Calu3 (cell line): Measurements from ENCODE around the gene PVRIG. TPM values are rescaled to one million over a fixed set of nuclear protein-coding genes. Genes with fewer than 3 reads are reported as not detected.
A peak's percentile ranks its signal among the peaks of the same experiment; 100 is the strongest.
"Not testable (repeated sequence)": the region's sequence is repeated elsewhere in the genome, so short reads cannot be mapped to it uniquely, and the experiment has no call there.

ENCODE experiments used
- BruUV-seq: library from RNA; stranded (reverse); fragments of 400-500 nt; replicated peaks from 2 replicates; lab custom pipeline; 2021; lab: Mats Ljungman, UMichigan
- CTCF ChIA-PET: fragments of 300-600 bp; sonication (Branson Sonifier 250); formaldehyde crosslinking; loops from one replicate; lab custom pipeline; 2022; ENCODE audit warnings: antibody characterized with exemption; lab: Charles Lee
- DNase-seq: peaks from one replicate; pipeline ENCODE4 v3.0.0; 2022
- H3K27ac Mint-ChIP-seq: one replicate; pipeline ENCODE4 v1.8.0; 2022; ENCODE audit warnings: mixed read lengths; ENCODE audit not compliant: unreplicated experiment
- H3K27me3 Mint-ChIP-seq: one replicate; pipeline ENCODE4 v1.8.0; 2022; ENCODE audit warnings: mixed read lengths; ENCODE audit not compliant: unreplicated experiment
- H3K36me3 Mint-ChIP-seq: one replicate; pipeline ENCODE4 v1.8.0; 2022; ENCODE audit warnings: mild to moderate bottlenecking, moderate library complexity, mixed read lengths; ENCODE audit not compliant: insufficient read depth, unreplicated experiment
- H3K4me1 Mint-ChIP-seq: one replicate; pipeline ENCODE4 v1.8.0; 2022; ENCODE audit warnings: mild to moderate bottlenecking, low read depth, mixed read lengths; ENCODE audit not compliant: unreplicated experiment
- H3K4me3 Mint-ChIP-seq: one replicate; pipeline ENCODE4 v1.8.0; 2022; ENCODE audit warnings: mild to moderate bottlenecking, low read depth, moderate library complexity, mixed read lengths; ENCODE audit not compliant: unreplicated experiment
- H3K9me3 Mint-ChIP-seq: one replicate; pipeline ENCODE4 v1.8.0; 2022; ENCODE audit warnings: low read depth, mixed read lengths; ENCODE audit not compliant: unreplicated experiment
- CTCF ChIP-seq: fragments of 200-600 bp; IDR thresholded peaks from one replicate; pipeline ENCODE4 v1.8.0; 2022; ENCODE audit warnings: antibody characterized with exemption; ENCODE audit not compliant: unreplicated experiment
- intact Hi-C: fragments of 100-400 bp; cut with micrococcal nuclease; formaldehyde crosslinking; loops from one replicate; pipeline ENCODE4 v1.10.0; 2022; ENCODE audit not compliant: unreplicated experiment
- total RNA-seq: library from RNA; stranded (reverse); gene quantifications from 2 replicates; pipeline ENCODE4 v1.2.3, GENCODE V29; 2022

PVRIG gene
- total RNA-seq, 1 experiment from 2014 or later, result not detected

- intact Hi-C loops, result no loop called here
These were observed 42.4 kb upstream of the PVRIG start, which contains the start of the genes GPC2 and STAG3 for GRCh38 chr7:100177045-100178001. Gene GPC2, minus strand, starts transcription at chr7:100177381. Its CDS starts 182 bp downstream, at chr7:100177199. Gene STAG3, plus strand, starts transcription at chr7:100177918. Its CDS starts 2,639 bp downstream, at chr7:100180557.

GRCh38 chr7:100180084-100180483, 39.7 kb upstream of the PVRIG start:
- peaks cover 29% of the 10 kb centered on the region for H3K27me3 Mint-ChIP-seq
- H3K9me3 Mint-ChIP-seq, H3K36me3 Mint-ChIP-seq, H3K27ac Mint-ChIP-seq, BruUV-seq, DNase-seq, H3K4me1 Mint-ChIP-seq, H3K4me3 Mint-ChIP-seq, CTCF ChIA-PET, intact Hi-C loops: not testable (repeated sequence)

More at GRCh38 chr7:100177045-100178001, 42.4 kb upstream of the PVRIG start, which contains the start of the genes GPC2 and STAG3:
- H3K4me3 Mint-ChIP-seq, result peak within 1 kb of the TSS; percentile 62
- DNase-seq, result peak; percentile 96
- no TSS peak for BruUV-seq
- no peak for TF ChIP-seq CTCF
- peaks cover 51% of the 10 kb centered on the region for H3K27me3 Mint-ChIP-seq
- CTCF ChIA-PET, result interaction anchor here (0.6 to 0.8 kb wide), 4 partner anchors 28 to 174 kb away, joined by 3 to 4 read pairs (median 3); partner anchors contain the start of gene LAMTOR4
- no peaks in the 10 kb centered on the region for H3K9me3 Mint-ChIP-seq
- peaks cover 5% of the 10 kb centered on the region for H3K4me1 Mint-ChIP-seq
- H3K27ac Mint-ChIP-seq, result no peak within 1 kb of the TSS
- H3K36me3 Mint-ChIP-seq, result no peaks in the 10 kb centered on the region

- CTCF ChIA-PET, H3K4me3 Mint-ChIP-seq, H3K4me1 Mint-ChIP-seq, BruUV-seq, H3K27ac Mint-ChIP-seq, DNase-seq, intact Hi-C loops, H3K36me3 Mint-ChIP-seq, H3K9me3 Mint-ChIP-seq, H3K27me3 Mint-ChIP-seq: not testable (repeated sequence)
These were observed 37.1 kb upstream of the PVRIG start for GRCh38 chr7:100182616-100183015.

- H3K36me3 Mint-ChIP-seq, H3K4me1 Mint-ChIP-seq, H3K9me3 Mint-ChIP-seq, BruUV-seq, intact Hi-C loops, H3K4me3 Mint-ChIP-seq, H3K27ac Mint-ChIP-seq, H3K27me3 Mint-ChIP-seq: not testable (repeated sequence)
- CTCF ChIA-PET, result interaction anchor here (0.6 kb wide), 1 partner anchor 23 kb away, joined by 5 read pairs; no protein-coding TSS in a partner anchor
- peak; percentile 15 for DNase-seq
These were observed 36.7 kb upstream of the PVRIG start for GRCh38 chr7:100183090-100183489.

GRCh38 chr7:100185726-100186125, 34.0 kb upstream of the PVRIG start:
- Mint-ChIP-seq H3K27ac (no peak overlapping the region), H3K9me3 (no peaks in the 10 kb centered on the region), H3K4me3 (no peak overlapping the region), H3K36me3 (no peaks in the 10 kb centered on the region), H3K4me1 (no peaks in the 10 kb centered on the region), H3K27me3 (peaks cover 3% of the 10 kb centered on the region)
- intact Hi-C loops, result no loop called here
- BruUV-seq, result no TSS peak
- DNase-seq, result no peak
- no peak for TF ChIP-seq CTCF
- CTCF ChIA-PET, result interaction anchor here (0.7 kb wide), 1 partner anchor 15 kb away, joined by 3 read pairs; no protein-coding TSS in a partner anchor
